Esophagus squamous epithelium (tissue), 5 donors: Measurements from ENCODE around the gene HM13. TPM values are rescaled to one million over a fixed set of nuclear protein-coding genes. Genes with fewer than 3 reads are reported as not detected.
"Not testable (repeated sequence)": the region's sequence is repeated elsewhere in the genome, so short reads cannot be mapped to it uniquely, and the experiment has no call there.

Experiments
- DNase-seq: peaks from one replicate; lab custom pipeline; 2025; lab: John Stamatoyannopoulos, UW
- H3K27ac ChIP-seq, 4 donors: fragments of 200-600 bp; sonication (generic); one replicate each; pipeline ENCODE4 v1.5.1; 2016 to 2019; ENCODE audit warnings: mild to moderate bottlenecking in 1 of 4
- H3K27me3 ChIP-seq, 4 donors: fragments of 200-600 bp; sonication (generic); 1 replicate in 3 of 4; 2 replicates in 1 of 4; pipeline versions ENCODE4 v1.5.1 to v1.6.0; 2017 to 2021; ENCODE audit warnings: antibody characterized with exemption in 1 of 4
- H3K36me3 ChIP-seq, 3 donors: fragments of 200-600 bp; sonication (generic); one replicate each; pipeline ENCODE4 v1.5.1; 2016 to 2019
- H3K4me1 ChIP-seq, 3 donors: fragments of 200-600 bp; sonication (generic); one replicate each; pipeline ENCODE4 v1.5.1; 2017 to 2019
- H3K4me3 ChIP-seq, 4 donors: fragments of 200-600 bp; sonication (generic); 1 replicate in 3 of 4; 2 replicates in 1 of 4; pipeline ENCODE4 v1.5.1; 2016 to 2019; ENCODE audit warnings: mild to moderate bottlenecking in 2 of 4, moderate library complexity in 1 of 4
- H3K9me3 ChIP-seq, 3 donors: fragments of 200-600 bp; sonication (generic); one replicate each; pipeline ENCODE4 v1.5.1; 2016 to 2019
- CTCF ChIP-seq, 6 experiments: fragments of 450-650 bp in 4 of 6; fragments of 200-600 bp in 2 of 6; sonication (generic) in 2 of 6; IDR thresholded peaks; one replicate each; pipeline ENCODE4 v1.5.1; 2016 to 2019; ENCODE audit warnings: antibody characterized with exemption in 6 of 6, mild to moderate bottlenecking in 4 of 6, moderate library complexity in 4 of 6
- POLR2A ChIP-seq, 4 donors: fragments of 450-650 bp; IDR thresholded peaks; one replicate each; pipeline ENCODE4 v1.6.1; 2017; ENCODE audit warnings: antibody characterized with exemption in 4 of 4, mild to moderate bottlenecking in 4 of 4, moderate library complexity in 3 of 4
- WGBS, 2 donors: methylation state at CpG; one replicate each; pipeline ENCODE4 v1.1.5; 2018; 5-methylcytosine and 5-hydroxymethylcytosine counted together
- intact Hi-C: fragments of 100-400 bp; cut with DNase I; formaldehyde crosslinking; loops from one replicate; pipeline ENCODE4 v1.15.0; 2022
- total RNA-seq, 4 donors: library from RNA; depleted of rRNA; stranded (reverse); fragments of >200 nt; gene quantifications; one replicate each; pipeline ENCODE4 v1.1.0, GENCODE V29; 2016
- donor health status: DM: yes; HTN: yes; CAD: no.

HM13 gene
- total RNA-seq, 4 donors from 2014 or later: 76.3 to 162 (median 108) TPM

- WGBS, 2 donors: 43 to 47% methylated on average over 12 of the region's 20 CpGs
- intact Hi-C loops, DNase-seq, H3K4me3 ChIP-seq, H3K36me3 ChIP-seq, H3K4me1 ChIP-seq, H3K9me3 ChIP-seq, H3K27ac ChIP-seq, H3K27me3 ChIP-seq: not testable (repeated sequence)
- peak; percentile 88 to 96 (median 90) for TF ChIP-seq CTCF (IDR thresholded peaks at IDR 0.05)
Measured at GRCh38 chr20:31502884-31503673, 11.2 kb upstream of the HM13 start.

GRCh38 chr20:31505903-31506302, 8.3 kb upstream of the HM13 start:
- no peak overlapping the region for H3K27ac ChIP-seq
- H3K9me3 ChIP-seq: peaks cover 0 to 6% (median 0%) of the 10 kb centered on the region in 3 donors
- intact Hi-C loops: no loop called here
- peaks cover 0 to 3% (median 0%) of the 10 kb centered on the region in 4 donors for H3K27me3 ChIP-seq
- H3K36me3 ChIP-seq: no peaks in the 10 kb centered on the region
- DNase-seq: no peak
- TF ChIP-seq POLR2A (IDR thresholded peaks at IDR 0.05) (no peak), CTCF (IDR thresholded peaks at IDR 0.05) (no peak)
- WGBS, 2 donors: 73 to 100% methylated on average over 1 of the region's 1 CpG
- H3K4me1 ChIP-seq: peaks cover 0 to 8% (median 0%) of the 10 kb centered on the region in 3 donors
- H3K4me3 ChIP-seq: no peak overlapping the region

GRCh38 chr20:31508517-31509244, 5.6 kb upstream of the HM13 start:
- H3K9me3 ChIP-seq: peaks cover 0 to 6% (median 0%) of the 10 kb centered on the region in 3 donors
- peaks cover 0 to 3% (median 0%) of the 10 kb centered on the region in 4 donors for H3K27me3 ChIP-seq
- no peak overlapping the region for H3K4me3 ChIP-seq
- intact Hi-C loops: no loop called here
- H3K4me1 ChIP-seq: peaks cover 0 to 1% (median 0%) of the 10 kb centered on the region in 3 donors
- H3K27ac ChIP-seq: no peak overlapping the region
- H3K36me3 ChIP-seq: no peaks in the 10 kb centered on the region
- 69 to 85% methylated on average over 3 to 5 of the region's 5 CpGs for WGBS, 2 donors
- no peak for DNase-seq
- TF ChIP-seq CTCF (IDR thresholded peaks at IDR 0.05) (no peak), POLR2A (IDR thresholded peaks at IDR 0.05) (no peak)

- Histone ChIP-seq H3K4me3 (peak overlapping the region; percentile 86 to 96 (median 88)), H3K4me1 (peaks cover 28 to 56% (median 29%) of the 10 kb centered on the region in 3 donors), H3K9me3 (no peaks in the 10 kb centered on the region), H3K27me3 (no peaks in the 10 kb centered on the region), H3K27ac (peak overlapping the region; percentile 90 to 94 (median 92)), H3K36me3 (peaks cover 0 to 20% (median 0%) of the 10 kb centered on the region in 3 donors)
- 14% methylated on average over 4 of the region's 4 CpGs for WGBS, 2 donors
- no peak for DNase-seq
- no peak for TF ChIP-seq CTCF (IDR thresholded peaks at IDR 0.05)
- no peak for TF ChIP-seq POLR2A (IDR thresholded peaks at IDR 0.05)
- intact Hi-C loops: no loop called here
Measured at GRCh38 chr20:31515072-31515774, 981 bp downstream of the HM13 start.
